ENCODE measurements around the gene HOTAIR. TPM values are rescaled to one million over a fixed set of nuclear protein-coding genes. Genes with fewer than 3 reads are reported as not detected.

HOTAIR gene
- total RNA-seq, 1 donor from 2014 or later, result not detected

DNA sequence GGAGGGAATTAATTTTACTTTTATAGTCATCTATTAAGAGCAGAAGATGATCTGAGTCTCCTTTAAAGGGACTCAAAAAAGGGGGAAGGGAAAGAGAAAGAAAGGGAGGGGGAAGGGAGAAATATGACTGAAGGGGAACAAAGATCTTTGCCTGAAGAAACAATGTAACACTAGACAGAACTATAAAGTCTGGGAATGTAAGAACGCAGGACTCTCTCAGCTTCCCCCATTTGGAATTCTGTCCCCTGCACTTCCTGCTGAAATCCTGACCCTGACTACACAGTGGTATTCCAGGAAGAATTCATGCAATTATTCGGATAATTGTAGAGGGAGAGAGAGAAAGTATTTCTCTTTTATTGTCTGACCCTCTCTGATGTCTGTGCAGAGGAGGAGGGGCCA is 10.4 kb downstream of the HOTAIR start:
- Mint-ChIP-seq H3K4me3 (no peak overlapping the region), H3K4me1 (no peaks in the 10 kb centered on the region), H3K27ac (ENCODE audit: unreplicated experiment) (no peak overlapping the region), H3K36me3 (ENCODE audit: low read depth) (no peaks in the 10 kb centered on the region), H3K27me3 (ENCODE audit: low read depth) (peaks cover 100% of the 10 kb centered on the region), H3K9me3 (no peaks in the 10 kb centered on the region)
- DNase-seq (ENCODE audit: low read depth, low spot score), result no peak
- TF ChIP-seq CTCF (conservative IDR thresholded peaks at IDR 0.05), result no peak

- Mint-ChIP-seq H3K27ac (ENCODE audit: unreplicated experiment) (no peak overlapping the region), H3K4me1 (no peaks in the 10 kb centered on the region), H3K36me3 (ENCODE audit: low read depth) (no peaks in the 10 kb centered on the region), H3K27me3 (ENCODE audit: low read depth) (peaks cover 100% of the 10 kb centered on the region), H3K9me3 (no peaks in the 10 kb centered on the region), H3K4me3 (no peak overlapping the region)
- no peak for TF ChIP-seq CTCF (conservative IDR thresholded peaks at IDR 0.05)
- no peak for DNase-seq (ENCODE audit: low read depth, low spot score)
Observed at GRCh38 chr12:53963434-53964314, 11.1 kb downstream of the HOTAIR start.

GRCh38 chr12:53963005-53963404 is 11.7 kb downstream of the HOTAIR start:
- Mint-ChIP-seq H3K27me3 (ENCODE audit: low read depth) (peaks cover 100% of the 10 kb centered on the region), H3K4me1 (no peaks in the 10 kb centered on the region), H3K36me3 (ENCODE audit: low read depth) (no peaks in the 10 kb centered on the region), H3K9me3 (no peaks in the 10 kb centered on the region), H3K4me3 (no peak overlapping the region), H3K27ac (ENCODE audit: unreplicated experiment) (no peak overlapping the region)
- no peak for DNase-seq (ENCODE audit: low read depth, low spot score)
- no peak for TF ChIP-seq CTCF (conservative IDR thresholded peaks at IDR 0.05)

DNA sequence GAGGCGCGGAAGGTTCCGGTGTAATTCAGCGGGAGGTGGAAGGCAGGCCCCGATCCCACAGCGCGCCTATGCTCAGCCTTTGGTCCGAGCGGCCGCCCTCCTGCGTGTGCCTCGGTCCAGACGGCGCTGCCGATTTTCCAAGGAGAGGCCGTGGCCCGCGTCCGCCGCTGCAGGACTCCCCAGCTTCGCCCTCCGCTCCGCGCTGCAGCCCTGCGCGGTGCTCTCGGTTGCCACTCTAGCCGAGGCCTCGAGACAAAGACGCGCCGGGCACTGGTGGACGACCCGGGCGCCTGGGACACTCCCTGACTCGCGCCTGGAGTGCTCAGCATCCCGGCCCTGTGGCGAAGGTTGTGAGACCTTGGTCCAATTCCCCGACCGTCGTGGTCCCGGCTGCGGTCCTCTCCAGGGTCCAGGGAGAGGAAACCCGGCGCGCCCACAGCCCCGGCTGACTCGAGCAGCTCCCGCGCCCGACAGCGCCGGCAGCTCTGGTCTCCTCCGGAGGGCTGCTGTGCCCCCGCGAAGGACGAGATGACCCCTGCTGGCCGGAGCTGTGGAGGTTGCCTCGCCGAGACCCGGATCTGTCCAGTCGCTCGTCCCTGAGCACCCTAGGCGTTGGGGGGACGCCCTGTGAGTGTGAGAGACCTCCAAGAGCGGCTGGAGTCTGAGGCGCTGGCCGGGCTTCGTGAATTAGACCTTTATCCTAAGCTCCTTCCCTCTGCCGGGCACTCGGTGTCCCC is 13.6 kb downstream of the HOTAIR start:
- H3K4me1 Mint-ChIP-seq, result no peaks in the 10 kb centered on the region
- DNase-seq (ENCODE audit: low read depth, low spot score), result no peak
- no peak overlapping the region for H3K4me3 Mint-ChIP-seq
- no peak for TF ChIP-seq CTCF (conservative IDR thresholded peaks at IDR 0.05)
- no peaks in the 10 kb centered on the region for H3K36me3 Mint-ChIP-seq (ENCODE audit: low read depth)
- no peaks in the 10 kb centered on the region for H3K9me3 Mint-ChIP-seq
- H3K27me3 Mint-ChIP-seq (ENCODE audit: low read depth), result peaks cover 100% of the 10 kb centered on the region
- H3K27ac Mint-ChIP-seq (ENCODE audit: unreplicated experiment), result no peak overlapping the region

GRCh38 chr12:53960187-53961024 is 14.3 kb downstream of the HOTAIR start:
- Mint-ChIP-seq H3K36me3 (ENCODE audit: low read depth) (no peaks in the 10 kb centered on the region), H3K9me3 (no peaks in the 10 kb centered on the region), H3K27ac (ENCODE audit: unreplicated experiment) (no peak overlapping the region), H3K27me3 (ENCODE audit: low read depth) (peaks cover 100% of the 10 kb centered on the region), H3K4me3 (no peak overlapping the region), H3K4me1 (no peaks in the 10 kb centered on the region)
- no peak for DNase-seq (ENCODE audit: low read depth, low spot score)
- no peak for TF ChIP-seq CTCF (conservative IDR thresholded peaks at IDR 0.05)
